NT2/D1 (cell line): Measurements from ENCODE around the gene SLC9A3.

Experiments
- SUZ12 ChIP-seq: IDR thresholded peaks from 2 replicates; pipeline ENCODE4 v1.6.1; 2011; ENCODE audit not compliant: insufficient read length, insufficient read depth; ENCODE audit errors: extremely low read depth
- YY1 ChIP-seq: IDR thresholded peaks from 2 replicates; pipeline ENCODE4 v1.6.1; 2011; ENCODE audit not compliant: insufficient read length, insufficient read depth
- ZNF274 ChIP-seq: IDR thresholded peaks from 2 replicates; pipeline ENCODE4 v1.6.1; 2011; ENCODE audit warnings: mild to moderate bottlenecking, low read depth, low read length

- TF ChIP-seq ZNF274, result no peak
- no peak for TF ChIP-seq YY1
- no peak for TF ChIP-seq SUZ12
These were observed 93.1 kb downstream of the SLC9A3 start for GRCh38 chr5:431001-431710.
